Gastroesophageal sphincter (tissue), 4 donors: ENCODE results near the gene SORBS1. TPM values are rescaled to one million over a fixed set of nuclear protein-coding genes. Genes with fewer than 3 reads are reported as not detected.

Source experiments
- ATAC-seq: fragments of 150-250 bp; one replicate; pipeline ENCODE4 v1.9.1; 2016; ENCODE audit warnings: mild to moderate bottlenecking, moderate library complexity
- H3K27ac ChIP-seq, 4 donors: fragments of 200-600 bp; sonication (generic) in 3 of 4; 1 replicate in 3 of 4; 2 replicates in 1 of 4; pipeline ENCODE4 v1.5.1; 2016 to 2019
- H3K27me3 ChIP-seq: fragments of 200-600 bp; sonication (generic); one replicate; pipeline ENCODE4 v1.5.1; 2019
- H3K36me3 ChIP-seq, 2 donors: fragments of 200-600 bp; sonication (generic); one replicate each; pipeline ENCODE4 v1.5.1; 2019; ENCODE audit warnings: control low read depth in 1 of 2
- H3K4me1 ChIP-seq, 3 donors: fragments of 200-600 bp; sonication (generic); 1 replicate in 2 of 3; 2 replicates in 1 of 3; pipeline ENCODE4 v1.5.1; 2016 to 2019; ENCODE audit warnings: control low read depth in 2 of 3
- H3K4me3 ChIP-seq, 2 donors: fragments of 200-600 bp; sonication (generic); one replicate each; pipeline ENCODE4 v1.5.1; 2019; ENCODE audit warnings: mild to moderate bottlenecking in 1 of 2, moderate library complexity in 1 of 2
- H3K9me3 ChIP-seq, 3 donors: fragments of 200-600 bp; sonication (generic); one replicate each; pipeline ENCODE4 v1.5.1; 2017 to 2019; ENCODE audit warnings: control low read depth in 2 of 3
- EP300 ChIP-seq: sonication (generic); formaldehyde crosslinking; IDR thresholded peaks from one replicate; pipeline ENCODE4 v1.6.1; 2017; ENCODE audit warnings: antibody characterized with exemption, mild to moderate bottlenecking
- POLR2A ChIP-seq, 2 donors: fragments of 450-650 bp; IDR thresholded peaks; one replicate each; pipeline ENCODE4 v1.6.1; 2017; ENCODE audit warnings: antibody characterized with exemption in 2 of 2, mild to moderate bottlenecking in 2 of 2, moderate library complexity in 1 of 2
- POLR2AphosphoS5 ChIP-seq: sonication (generic); formaldehyde crosslinking; IDR thresholded peaks from one replicate; pipeline ENCODE4 v1.6.1; 2017; ENCODE audit warnings: antibody characterized with exemption
- WGBS, 2 donors: methylation state at CpG; one replicate each; pipeline ENCODE4 v1.1.5; 2018; ENCODE audit warnings: low coverage in 1 of 2; 5-methylcytosine and 5-hydroxymethylcytosine counted together
- total RNA-seq, 4 donors: library from RNA; depleted of rRNA; stranded (reverse); fragments of >200 nt; gene quantifications; one replicate each; pipeline ENCODE4 v1.1.0, GENCODE V29; 2016
- TF ChIP-seq, protein P1 (sequence below), 4 experiments: fragments of 200-600 bp in 2 of 4; fragments of 450-650 bp in 2 of 4; sonication (generic) in 1 of 4; IDR thresholded peaks; one replicate each; pipeline ENCODE4 v1.5.1; 2017 to 2019; ENCODE audit warnings: antibody characterized with exemption in 4 of 4, mild to moderate bottlenecking in 2 of 4, moderate library complexity in 2 of 4

The SORBS1 gene
- total RNA-seq, 4 donors from 2014 or later = 1,866 to 2,220 (median 1,948) TPM

DNA sequence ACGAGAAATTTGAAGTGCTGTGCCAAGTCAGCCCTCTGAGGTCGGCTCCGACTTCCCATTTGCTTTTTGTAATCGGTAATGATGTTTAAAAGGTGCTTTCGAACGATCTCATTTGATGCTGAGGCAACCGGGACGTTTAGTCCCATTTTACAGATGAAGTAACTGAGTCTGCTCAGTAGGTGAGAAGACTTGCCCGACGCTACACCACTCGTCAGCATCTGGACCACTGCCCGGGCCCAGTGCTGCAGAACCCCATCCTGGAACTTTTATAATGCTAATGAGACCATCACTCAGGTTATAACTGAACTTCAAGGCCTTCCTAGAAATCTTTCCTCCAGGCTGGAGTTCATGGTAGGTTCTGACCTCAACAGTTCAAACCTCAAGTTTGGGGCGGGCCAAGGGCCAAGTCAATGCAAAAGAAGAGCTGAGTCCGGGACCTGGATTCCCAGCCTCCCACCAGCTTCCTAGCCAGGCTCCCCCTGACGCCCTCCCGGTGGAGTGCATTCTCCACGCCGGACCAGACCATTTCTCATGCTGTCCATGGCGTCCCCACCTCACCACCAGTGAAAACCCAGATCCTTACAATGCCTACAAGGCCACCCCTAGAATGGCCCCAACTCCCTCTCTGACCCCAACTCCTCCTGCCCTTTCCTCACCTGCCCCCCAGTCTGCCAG lies 269.7 kb downstream of the SORBS1 start:
- Histone ChIP-seq H3K4me3 (peak overlapping the region; percentile 80 to 86), H3K36me3 (no peaks in the 10 kb centered on the region), H3K27me3 (peaks cover 26% of the 10 kb centered on the region), H3K9me3 (no peaks in the 10 kb centered on the region), H3K4me1 (peaks cover 0 to 40% (median 0%) of the 10 kb centered on the region in 3 donors), H3K27ac (peak overlapping the region in 3 of 4 donors; percentile 82 to 91 (median 82))
- TF ChIP-seq EP300 (no peak), POLR2AphosphoS5 (no peak), POLR2A (IDR thresholded peaks at IDR 0.05) (no peak)
- TF ChIP-seq, protein P1, sequence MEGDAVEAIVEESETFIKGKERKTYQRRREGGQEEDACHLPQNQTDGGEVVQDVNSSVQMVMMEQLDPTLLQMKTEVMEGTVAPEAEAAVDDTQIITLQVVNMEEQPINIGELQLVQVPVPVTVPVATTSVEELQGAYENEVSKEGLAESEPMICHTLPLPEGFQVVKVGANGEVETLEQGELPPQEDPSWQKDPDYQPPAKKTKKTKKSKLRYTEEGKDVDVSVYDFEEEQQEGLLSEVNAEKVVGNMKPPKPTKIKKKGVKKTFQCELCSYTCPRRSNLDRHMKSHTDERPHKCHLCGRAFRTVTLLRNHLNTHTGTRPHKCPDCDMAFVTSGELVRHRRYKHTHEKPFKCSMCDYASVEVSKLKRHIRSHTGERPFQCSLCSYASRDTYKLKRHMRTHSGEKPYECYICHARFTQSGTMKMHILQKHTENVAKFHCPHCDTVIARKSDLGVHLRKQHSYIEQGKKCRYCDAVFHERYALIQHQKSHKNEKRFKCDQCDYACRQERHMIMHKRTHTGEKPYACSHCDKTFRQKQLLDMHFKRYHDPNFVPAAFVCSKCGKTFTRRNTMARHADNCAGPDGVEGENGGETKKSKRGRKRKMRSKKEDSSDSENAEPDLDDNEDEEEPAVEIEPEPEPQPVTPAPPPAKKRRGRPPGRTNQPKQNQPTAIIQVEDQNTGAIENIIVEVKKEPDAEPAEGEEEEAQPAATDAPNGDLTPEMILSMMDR (IDR thresholded peaks at IDR 0.05) = no peak
- ATAC-seq = no peak
- 86 to 100% methylated on average over 4 to 6 of the region's 19 CpGs for WGBS, 2 donors

- TF ChIP-seq EP300 = no peak
- peak; percentile 73 for TF ChIP-seq POLR2AphosphoS5
- TF ChIP-seq, protein P1 (IDR thresholded peaks at IDR 0.05) = peak in 3 of 4 experiments; percentile 22 to 54 (median 51)
- TF ChIP-seq POLR2A (IDR thresholded peaks at IDR 0.05) = peak; percentile 73 to 80
- WGBS, 2 donors = 0% methylated on average over 4 of the region's 119 CpGs; no CpG with 5 or more reads in 1 of the 2 donors
- peak within 1 kb of the TSS; percentile 26 to 91 (median 82) for H3K27ac ChIP-seq
- peaks cover 0 to 40% (median 0%) of the 10 kb centered on the region in 3 donors for H3K4me1 ChIP-seq
- peak; percentile 91 for ATAC-seq
- peak within 1 kb of the TSS; percentile 80 to 86 for H3K4me3 ChIP-seq
- H3K27me3 ChIP-seq = peaks cover 19% of the 10 kb centered on the region
- no peaks in the 10 kb centered on the region for H3K36me3 ChIP-seq
- H3K9me3 ChIP-seq = no peaks in the 10 kb centered on the region
These were observed 270.5 kb downstream of the SORBS1 start, which contains the start of gene PDLIM1 for GRCh38 chr10:95290461-95291364. PDLIM1 (minus strand) TSS chr10:95291003; CDS start chr10:95290915, 88 bp downstream.

DNA sequence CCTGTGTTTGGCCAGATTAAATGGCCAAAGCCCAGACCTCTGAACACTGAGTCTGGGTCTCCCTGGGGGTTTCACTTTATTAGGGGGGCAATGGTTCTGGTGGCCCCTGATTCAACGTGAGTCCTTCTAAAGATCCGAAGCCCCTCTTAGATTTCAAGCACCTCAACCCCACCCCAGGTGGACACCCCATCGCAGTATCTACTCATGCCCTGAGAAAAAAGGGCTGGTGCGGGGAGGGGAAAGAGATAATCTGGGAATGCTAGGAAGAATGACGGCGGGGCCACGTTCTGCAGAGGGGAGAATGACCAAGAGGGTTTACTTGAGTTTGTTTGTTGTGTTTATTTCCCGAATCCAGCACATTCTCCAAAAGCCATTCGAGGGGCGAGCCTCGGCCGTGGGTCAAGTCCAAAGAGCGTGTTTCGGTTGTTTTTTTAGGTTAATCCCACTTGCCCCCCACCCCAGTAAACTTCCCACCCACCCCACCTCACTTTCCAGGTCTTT lies 271.2 kb downstream of the SORBS1 start:
- no peak for ATAC-seq
- 19 to 29% methylated on average over 4 to 11 of the region's 14 CpGs for WGBS, 2 donors
- H3K9me3 ChIP-seq = no peaks in the 10 kb centered on the region
- no peaks in the 10 kb centered on the region for H3K36me3 ChIP-seq
- H3K27ac ChIP-seq = peak overlapping the region in 3 of 4 donors; percentile 82 to 91 (median 82)
- peaks cover 0 to 32% (median 4%) of the 10 kb centered on the region in 3 donors for H3K4me1 ChIP-seq
- TF ChIP-seq, protein P1 (IDR thresholded peaks at IDR 0.05) = no peak
- TF ChIP-seq POLR2AphosphoS5 (no peak), EP300 (no peak), POLR2A (IDR thresholded peaks at IDR 0.05) (no peak)
- H3K4me3 ChIP-seq = peak overlapping the region; percentile 80 to 86
- H3K27me3 ChIP-seq = peaks cover 23% of the 10 kb centered on the region

DNA sequence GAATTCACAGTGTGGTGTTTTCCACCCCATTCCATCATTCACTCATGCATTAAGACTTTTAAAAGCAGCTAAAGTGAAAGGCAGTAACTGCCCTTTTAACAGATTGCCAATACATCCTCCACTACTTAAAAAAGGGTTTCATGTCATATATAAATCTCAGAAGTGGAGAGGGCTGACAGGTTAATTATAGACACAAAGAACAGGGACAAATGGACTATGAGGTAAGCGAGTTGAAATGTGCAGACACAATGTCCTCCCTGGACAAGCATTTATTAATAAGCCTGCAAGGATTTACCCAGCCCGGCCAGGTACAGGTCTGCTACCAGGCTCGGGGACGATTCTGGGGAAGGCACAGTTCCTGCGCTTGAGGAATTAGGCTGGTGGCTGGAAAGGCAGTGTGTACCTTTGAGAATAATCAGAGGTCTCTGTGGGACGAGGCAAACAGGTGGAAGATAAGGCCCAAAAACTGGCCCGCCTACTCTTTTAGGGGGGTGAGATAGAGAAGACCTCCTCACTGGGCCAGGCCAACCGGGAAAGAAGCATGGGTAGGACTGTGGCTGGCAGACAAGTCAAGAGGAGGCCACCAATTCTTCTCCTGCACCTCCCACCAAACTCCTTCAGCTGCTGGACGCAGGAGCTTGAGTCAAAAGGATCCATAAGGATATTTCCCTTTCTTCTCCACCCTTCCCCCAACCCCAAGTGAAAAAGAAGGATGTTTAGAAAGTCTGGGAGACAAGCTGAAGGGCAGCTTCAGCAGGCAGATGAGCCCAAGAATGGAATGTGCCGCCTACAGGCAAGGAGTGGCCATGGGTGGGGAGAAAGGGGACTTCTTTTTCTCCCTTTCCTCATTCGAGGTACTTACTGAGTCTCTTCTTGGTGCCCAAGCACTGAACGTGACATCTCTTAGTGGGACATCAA lies 271.9 kb downstream of the SORBS1 start:
- Histone ChIP-seq H3K4me1 (peaks cover 0 to 27% (median 4%) of the 10 kb centered on the region in 3 donors), H3K4me3 (peak overlapping the region; percentile 80 to 86), H3K9me3 (no peaks in the 10 kb centered on the region), H3K27ac (peak overlapping the region in 3 of 4 donors; percentile 82 to 91 (median 82)), H3K27me3 (peaks cover 24% of the 10 kb centered on the region), H3K36me3 (no peaks in the 10 kb centered on the region)
- 65 to 78% methylated on average over 3 to 8 of the region's 12 CpGs for WGBS, 2 donors
- ATAC-seq = no peak
- no peak for TF ChIP-seq EP300
- TF ChIP-seq, protein P1 (IDR thresholded peaks at IDR 0.05) = peak in 2 of 4 experiments; percentile 7 to 16
